ENCODE measurements around the gene SGCA. TPM values are rescaled to one million over a fixed set of nuclear protein-coding genes. Genes with fewer than 3 reads are reported as not detected.

The SGCA gene
- total RNA-seq, 1 donor from 2014 or later = not detected

DNA sequence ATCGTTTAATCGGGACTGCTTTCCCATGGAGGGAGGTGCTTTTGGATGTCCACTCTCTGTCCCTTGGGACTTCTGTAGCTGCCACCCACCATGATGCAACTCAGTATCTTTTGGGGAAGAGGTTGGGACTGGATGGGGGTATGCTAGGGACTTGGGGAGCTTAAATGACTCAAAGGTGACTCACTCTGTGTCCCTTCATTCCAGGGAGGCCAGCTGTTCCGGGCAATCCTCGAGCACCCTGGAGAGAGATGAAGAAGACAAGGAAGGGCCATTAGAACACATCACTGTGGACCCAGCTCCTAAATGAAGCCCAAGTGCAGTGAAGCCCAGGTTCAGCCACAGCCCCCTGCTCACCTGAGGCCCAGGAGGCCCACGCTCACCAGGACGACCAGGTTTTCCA lies 31.0 kb downstream of the SGCA start:
- no peak overlapping the region for H3K4me3 Mint-ChIP-seq
- H3K27ac Mint-ChIP-seq (ENCODE audit: unreplicated experiment) = no peak overlapping the region
- TF ChIP-seq, protein P1, sequence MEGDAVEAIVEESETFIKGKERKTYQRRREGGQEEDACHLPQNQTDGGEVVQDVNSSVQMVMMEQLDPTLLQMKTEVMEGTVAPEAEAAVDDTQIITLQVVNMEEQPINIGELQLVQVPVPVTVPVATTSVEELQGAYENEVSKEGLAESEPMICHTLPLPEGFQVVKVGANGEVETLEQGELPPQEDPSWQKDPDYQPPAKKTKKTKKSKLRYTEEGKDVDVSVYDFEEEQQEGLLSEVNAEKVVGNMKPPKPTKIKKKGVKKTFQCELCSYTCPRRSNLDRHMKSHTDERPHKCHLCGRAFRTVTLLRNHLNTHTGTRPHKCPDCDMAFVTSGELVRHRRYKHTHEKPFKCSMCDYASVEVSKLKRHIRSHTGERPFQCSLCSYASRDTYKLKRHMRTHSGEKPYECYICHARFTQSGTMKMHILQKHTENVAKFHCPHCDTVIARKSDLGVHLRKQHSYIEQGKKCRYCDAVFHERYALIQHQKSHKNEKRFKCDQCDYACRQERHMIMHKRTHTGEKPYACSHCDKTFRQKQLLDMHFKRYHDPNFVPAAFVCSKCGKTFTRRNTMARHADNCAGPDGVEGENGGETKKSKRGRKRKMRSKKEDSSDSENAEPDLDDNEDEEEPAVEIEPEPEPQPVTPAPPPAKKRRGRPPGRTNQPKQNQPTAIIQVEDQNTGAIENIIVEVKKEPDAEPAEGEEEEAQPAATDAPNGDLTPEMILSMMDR (conservative IDR thresholded peaks at IDR 0.05) = no peak
- DNase-seq (ENCODE audit: low read depth, low spot score) = no peak
- no peaks in the 10 kb centered on the region for H3K36me3 Mint-ChIP-seq (ENCODE audit: low read depth)
- peaks cover 35% of the 10 kb centered on the region for H3K27me3 Mint-ChIP-seq (ENCODE audit: low read depth)
- H3K4me1 Mint-ChIP-seq = peaks cover 23% of the 10 kb centered on the region
- no peaks in the 10 kb centered on the region for H3K9me3 Mint-ChIP-seq

DNA sequence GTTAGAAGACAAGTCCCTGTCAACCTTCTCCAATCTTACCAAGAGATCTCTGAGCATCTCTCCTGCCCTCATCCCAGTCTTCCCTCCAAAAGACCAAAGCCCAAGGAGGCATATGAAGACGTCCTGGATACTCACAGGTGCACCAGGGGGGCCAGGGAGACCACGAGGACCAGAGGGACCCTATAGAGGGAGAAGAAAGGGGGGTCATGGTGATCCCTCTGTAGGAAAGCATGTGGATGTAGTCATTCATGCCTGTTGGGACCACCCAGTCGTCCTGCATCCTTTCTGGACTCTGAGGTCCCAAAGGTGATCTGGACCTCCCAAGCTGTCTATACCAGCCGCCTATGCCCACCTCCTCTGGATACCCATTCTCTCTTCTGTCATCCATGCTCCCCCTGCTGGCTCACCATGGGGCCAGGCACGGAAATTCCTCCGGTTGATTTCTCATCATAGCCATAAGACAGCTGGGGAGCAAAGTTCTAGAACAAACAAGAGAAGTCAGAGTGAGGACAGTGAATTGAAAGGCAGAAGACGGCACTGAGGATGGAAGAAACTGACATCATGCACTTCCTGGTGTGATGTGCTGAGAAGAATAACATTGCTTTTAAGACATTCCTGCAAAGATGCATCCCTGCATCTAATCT lies 32.3 kb downstream of the SGCA start:
- no peaks in the 10 kb centered on the region for H3K9me3 Mint-ChIP-seq
- H3K27me3 Mint-ChIP-seq (ENCODE audit: low read depth) = peaks cover 48% of the 10 kb centered on the region
- DNase-seq (ENCODE audit: low read depth, low spot score) = peak; percentile 56
- H3K36me3 Mint-ChIP-seq (ENCODE audit: low read depth) = no peaks in the 10 kb centered on the region
- peaks cover 23% of the 10 kb centered on the region for H3K4me1 Mint-ChIP-seq
- peak overlapping the region; percentile 25 for H3K4me3 Mint-ChIP-seq
- TF ChIP-seq, protein P1 (conservative IDR thresholded peaks at IDR 0.05) = peak; percentile 66
- no peak overlapping the region for H3K27ac Mint-ChIP-seq (ENCODE audit: unreplicated experiment)

DNA sequence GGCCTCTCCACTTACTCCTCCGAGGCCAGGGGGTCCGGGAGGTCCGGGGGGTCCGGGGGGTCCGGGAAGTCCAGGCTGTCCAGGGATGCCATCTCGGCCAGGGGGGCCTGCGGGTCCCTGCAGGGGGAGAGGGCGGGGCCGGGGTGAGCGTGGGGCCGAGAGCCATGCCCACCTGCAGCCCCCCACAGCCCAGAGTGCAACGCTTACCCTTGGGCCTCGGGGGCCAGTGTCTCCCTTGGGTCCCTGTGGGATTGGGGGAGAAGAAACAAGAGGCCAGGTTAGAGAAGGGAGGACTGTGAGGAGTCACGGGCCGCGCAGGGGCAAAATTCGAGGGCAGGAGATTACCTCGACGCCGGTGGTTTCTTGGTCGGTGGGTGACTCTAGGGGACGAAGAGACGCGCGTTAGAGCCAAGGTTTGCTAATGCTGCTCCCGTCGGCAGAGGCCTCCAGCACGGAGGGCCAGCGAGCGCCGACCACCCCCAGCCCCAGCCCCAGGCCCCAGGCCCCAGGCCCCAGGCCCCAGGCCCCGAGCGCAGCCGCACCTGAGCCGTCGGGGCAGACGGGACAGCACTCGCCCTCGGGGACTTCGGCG lies 33.5 kb downstream of the SGCA start:
- DNase-seq (ENCODE audit: low read depth, low spot score) = no peak
- Mint-ChIP-seq H3K27ac (ENCODE audit: unreplicated experiment) (no peak overlapping the region), H3K9me3 (no peaks in the 10 kb centered on the region), H3K4me3 (no peak overlapping the region), H3K4me1 (peaks cover 23% of the 10 kb centered on the region), H3K36me3 (ENCODE audit: low read depth) (no peaks in the 10 kb centered on the region), H3K27me3 (ENCODE audit: low read depth) (peaks cover 57% of the 10 kb centered on the region)
- TF ChIP-seq, protein P1 (conservative IDR thresholded peaks at IDR 0.05) = no peak

DNA sequence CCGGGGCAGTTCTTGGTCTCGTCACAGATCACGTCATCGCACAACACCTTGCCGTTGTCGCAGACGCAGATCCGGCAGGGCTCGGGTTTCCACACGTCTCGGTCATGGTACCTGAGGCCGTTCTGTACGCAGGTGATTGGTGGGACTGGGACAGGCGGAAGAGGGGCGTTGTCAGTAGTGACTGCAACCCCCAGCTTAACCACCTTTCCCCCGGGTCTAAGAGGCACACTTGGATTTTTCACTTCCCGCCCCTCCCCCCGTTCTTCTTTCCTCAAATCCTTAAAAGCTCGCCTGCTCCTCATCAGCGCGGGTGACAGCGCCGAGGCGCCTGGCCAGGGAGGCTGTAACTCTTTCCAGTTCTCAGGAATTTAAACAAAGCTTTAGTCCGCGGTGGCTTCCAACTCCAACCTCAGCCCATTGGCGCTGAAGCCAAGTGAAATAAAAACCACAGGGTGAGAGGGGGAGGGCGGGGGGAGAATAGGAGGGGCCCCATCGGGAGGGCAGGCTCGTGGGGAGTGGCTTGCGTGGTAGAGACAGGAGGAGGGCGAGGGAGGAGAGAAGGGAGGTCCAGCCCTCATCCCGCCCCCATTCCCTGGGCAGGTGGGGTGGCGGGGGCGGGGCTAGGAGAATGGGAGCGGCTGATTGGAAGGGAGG lies 34.1 kb downstream of the SGCA start:
- Mint-ChIP-seq H3K36me3 (ENCODE audit: low read depth) (no peaks in the 10 kb centered on the region), H3K27ac (ENCODE audit: unreplicated experiment) (no peak overlapping the region), H3K27me3 (ENCODE audit: low read depth) (peaks cover 60% of the 10 kb centered on the region), H3K9me3 (no peaks in the 10 kb centered on the region), H3K4me1 (peaks cover 25% of the 10 kb centered on the region), H3K4me3 (peak overlapping the region; percentile 86)
- TF ChIP-seq, protein P1 (conservative IDR thresholded peaks at IDR 0.05) = no peak
- DNase-seq (ENCODE audit: low read depth, low spot score) = peak; percentile 42

DNA sequence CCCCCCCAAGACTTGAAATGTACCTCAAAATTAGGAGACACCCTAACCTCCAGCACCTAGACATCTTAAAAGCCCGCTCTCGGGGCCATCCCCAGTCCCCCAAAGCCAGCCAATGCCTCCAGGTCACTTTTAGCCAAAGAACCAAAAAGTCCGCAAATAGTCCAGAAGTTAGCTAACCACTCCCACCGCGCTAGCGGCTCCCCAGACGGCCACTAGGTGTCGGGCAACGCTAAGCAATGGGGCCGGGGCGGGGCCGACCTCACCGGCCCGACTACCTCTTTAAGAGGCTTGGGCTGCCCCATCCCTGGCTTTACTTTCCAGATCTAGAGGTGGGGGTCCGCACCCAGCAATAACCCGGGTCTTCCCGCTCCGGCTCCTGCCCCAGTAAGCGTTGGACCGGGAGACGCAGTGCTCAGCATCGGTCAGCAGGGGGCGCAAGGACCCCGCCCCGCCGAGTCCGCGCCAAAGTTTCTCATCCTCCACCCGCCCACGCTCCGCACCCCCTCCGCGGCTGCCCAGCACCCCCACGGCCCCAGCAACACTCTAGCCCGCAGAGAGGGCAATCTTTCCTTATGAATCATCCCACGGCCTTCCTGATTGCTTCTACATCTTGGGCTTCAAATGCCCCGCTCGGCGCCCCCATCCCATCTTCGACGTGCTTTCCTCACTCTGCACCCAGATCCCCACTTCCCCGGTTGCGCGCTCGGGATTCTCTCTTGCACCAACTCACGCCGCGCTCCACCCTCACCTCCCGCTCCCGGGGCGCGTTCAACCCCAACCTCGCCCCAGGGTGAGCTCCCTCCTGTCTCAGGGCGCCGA lies 34.9 kb downstream of the SGCA start:
- Mint-ChIP-seq H3K27me3 (ENCODE audit: low read depth) (peaks cover 61% of the 10 kb centered on the region), H3K4me3 (peak overlapping the region; percentile 86), H3K36me3 (ENCODE audit: low read depth) (no peaks in the 10 kb centered on the region), H3K4me1 (peaks cover 33% of the 10 kb centered on the region), H3K9me3 (no peaks in the 10 kb centered on the region), H3K27ac (ENCODE audit: unreplicated experiment) (no peak overlapping the region)
- DNase-seq (ENCODE audit: low read depth, low spot score) = peak; percentile 83
- TF ChIP-seq, protein P1 (conservative IDR thresholded peaks at IDR 0.05) = peak; percentile 100
